ENCODE results near the gene AP2A2.

DNA sequence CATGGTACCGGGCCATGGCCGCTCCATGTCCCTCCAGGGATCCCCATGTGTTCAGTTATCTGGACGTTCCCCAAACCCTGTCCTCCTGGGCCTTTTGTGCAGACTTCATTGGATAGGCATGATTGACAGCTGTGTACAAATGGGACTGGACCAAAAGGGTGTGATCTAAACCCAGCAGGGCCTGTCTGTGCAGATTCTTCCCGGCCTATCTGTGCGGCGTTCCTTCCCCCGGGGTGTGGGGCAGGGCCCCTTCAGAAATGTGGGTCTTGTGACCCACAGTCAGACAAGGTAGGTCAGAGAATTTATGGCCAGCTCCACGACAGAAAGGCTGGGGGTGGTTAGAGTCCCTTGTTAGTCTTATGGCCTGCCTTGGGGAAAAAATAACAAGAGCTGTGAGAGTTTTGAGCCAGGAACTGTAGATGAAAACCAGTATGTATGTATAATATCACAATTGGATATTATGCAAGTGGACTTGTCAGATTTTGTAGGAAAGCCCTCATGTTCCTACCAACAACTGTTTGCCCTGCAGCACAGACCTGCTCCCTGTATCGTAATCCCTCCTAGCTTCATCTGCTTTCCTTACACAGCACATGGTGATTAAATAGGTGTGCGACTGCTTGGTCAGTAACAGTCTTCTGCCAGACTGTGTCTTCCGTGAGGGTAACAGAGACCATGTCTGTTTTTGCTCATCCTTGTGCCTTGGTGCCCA is 31.7 kb downstream of the AP2A2 start:
- no peak for TF ChIP-seq CTCF (conservative IDR thresholded peaks at IDR 0.05; ENCODE audit: low read depth, low read length)
- no peak for TF ChIP-seq BHLHE40 (IDR thresholded peaks at IDR 0.05; ENCODE audit: low read depth, low read length)
- TF ChIP-seq POLR2A (IDR thresholded peaks at IDR 0.05; ENCODE audit: low read depth, low read length): no peak
- TF ChIP-seq CHD1 (IDR thresholded peaks at IDR 0.05; ENCODE audit: low read depth, low read length): no peak
- TF ChIP-seq, protein P1, sequence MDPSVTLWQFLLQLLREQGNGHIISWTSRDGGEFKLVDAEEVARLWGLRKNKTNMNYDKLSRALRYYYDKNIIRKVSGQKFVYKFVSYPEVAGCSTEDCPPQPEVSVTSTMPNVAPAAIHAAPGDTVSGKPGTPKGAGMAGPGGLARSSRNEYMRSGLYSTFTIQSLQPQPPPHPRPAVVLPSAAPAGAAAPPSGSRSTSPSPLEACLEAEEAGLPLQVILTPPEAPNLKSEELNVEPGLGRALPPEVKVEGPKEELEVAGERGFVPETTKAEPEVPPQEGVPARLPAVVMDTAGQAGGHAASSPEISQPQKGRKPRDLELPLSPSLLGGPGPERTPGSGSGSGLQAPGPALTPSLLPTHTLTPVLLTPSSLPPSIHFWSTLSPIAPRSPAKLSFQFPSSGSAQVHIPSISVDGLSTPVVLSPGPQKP (IDR thresholded peaks at IDR 0.05; ENCODE audit: borderline replicate concordance, low read depth, low read length): no peak
- TF ChIP-seq CEBPB (IDR thresholded peaks at IDR 0.05; ENCODE audit: low read depth, low read length): no peak
- no peak for TF ChIP-seq RFX5 (IDR thresholded peaks at IDR 0.05; ENCODE audit: low read depth, low read length)
- no peak for TF ChIP-seq USF2 (IDR thresholded peaks at IDR 0.05; ENCODE audit: low read depth, low read length)
- no peak for TF ChIP-seq MAFK (IDR thresholded peaks at IDR 0.05; ENCODE audit: low read depth, low read length)
- TF ChIP-seq MAZ (IDR thresholded peaks at IDR 0.05; ENCODE audit: borderline replicate concordance, low read depth, low read length): no peak
- no peak for TF ChIP-seq RAD21 (IDR thresholded peaks at IDR 0.05; ENCODE audit: low read length)
- no peak for TF ChIP-seq SMC3 (IDR thresholded peaks at IDR 0.05; ENCODE audit: low read depth, low read length)
- no peak for TF ChIP-seq FOS (IDR thresholded peaks at IDR 0.05; ENCODE audit: low read depth, low read length)
- TF ChIP-seq RCOR1 (IDR thresholded peaks at IDR 0.05; ENCODE audit: insufficient replicate concordance, low read length): no peak

All from IMR-90 (cell line).